ENCODE results near the gene CNKSR3.

The CNKSR3 gene

DNA sequence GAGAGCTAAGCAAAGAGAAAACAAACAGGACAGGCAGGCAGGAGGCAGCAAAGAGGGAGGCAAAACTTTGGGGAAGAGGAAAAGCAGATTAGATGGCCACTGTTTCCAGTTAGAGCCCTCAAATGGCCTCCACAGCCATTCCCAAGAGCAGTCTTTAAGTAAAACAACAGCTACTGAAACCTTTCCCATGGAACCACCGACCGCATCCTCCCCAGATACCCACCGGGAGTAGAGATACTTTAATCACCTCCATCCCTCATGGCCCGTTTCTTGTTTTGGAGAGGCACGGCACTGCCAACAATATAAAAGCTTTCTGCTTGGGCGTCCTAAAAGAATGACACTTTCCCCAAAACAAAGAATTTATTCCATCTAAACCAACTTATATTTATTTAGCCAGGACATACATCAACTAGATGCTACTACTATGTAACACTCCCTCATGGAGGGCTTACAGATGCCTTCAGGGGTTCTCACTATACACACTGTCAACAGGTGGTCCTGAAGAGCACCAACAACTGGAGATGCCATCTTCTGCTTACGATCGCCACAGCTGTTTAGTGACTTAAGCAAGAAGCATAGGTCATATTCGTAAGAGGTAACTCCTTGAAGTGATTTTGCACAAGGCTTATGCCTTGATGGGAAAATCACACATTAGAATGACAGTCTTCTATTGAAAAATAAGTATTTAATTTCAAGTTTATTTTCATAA is 43.4 kb downstream of the CNKSR3 start:
- Mint-ChIP-seq H3K9me3 (peaks cover 4% of the 10 kb centered on the region), H3K27me3 (ENCODE audit: low read depth) (no peaks in the 10 kb centered on the region), H3K27ac (no peak overlapping the region), H3K4me1 (ENCODE audit: low read depth) (no peaks in the 10 kb centered on the region), H3K36me3 (ENCODE audit: low read depth) (no peaks in the 10 kb centered on the region), H3K4me3 (no peak overlapping the region)

DNA sequence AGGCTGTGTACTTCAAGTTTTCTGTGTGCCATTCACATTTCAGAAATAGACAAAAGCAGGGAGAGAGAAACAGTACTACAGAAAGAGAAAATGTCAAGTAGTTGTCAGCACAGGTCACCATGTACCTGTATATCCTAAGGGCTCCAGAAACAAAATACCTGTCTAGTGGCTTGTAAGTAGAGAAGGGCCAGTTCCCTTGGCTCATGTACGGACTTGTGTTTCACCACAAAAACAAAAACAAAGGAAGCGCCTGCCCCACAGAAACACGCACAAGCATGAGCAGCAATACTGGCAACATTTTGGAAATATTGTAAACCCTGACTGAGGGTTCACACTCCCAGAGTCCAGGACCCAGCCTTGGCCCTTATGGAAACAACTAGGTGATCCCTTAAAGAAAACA is 44.3 kb downstream of the CNKSR3 start:
- no peak overlapping the region for H3K27ac Mint-ChIP-seq
- no peak overlapping the region for H3K4me3 Mint-ChIP-seq
- no peaks in the 10 kb centered on the region for H3K27me3 Mint-ChIP-seq (ENCODE audit: low read depth)
- H3K9me3 Mint-ChIP-seq: peaks cover 4% of the 10 kb centered on the region
- no peaks in the 10 kb centered on the region for H3K36me3 Mint-ChIP-seq (ENCODE audit: low read depth)
- no peaks in the 10 kb centered on the region for H3K4me1 Mint-ChIP-seq (ENCODE audit: low read depth)

DNA sequence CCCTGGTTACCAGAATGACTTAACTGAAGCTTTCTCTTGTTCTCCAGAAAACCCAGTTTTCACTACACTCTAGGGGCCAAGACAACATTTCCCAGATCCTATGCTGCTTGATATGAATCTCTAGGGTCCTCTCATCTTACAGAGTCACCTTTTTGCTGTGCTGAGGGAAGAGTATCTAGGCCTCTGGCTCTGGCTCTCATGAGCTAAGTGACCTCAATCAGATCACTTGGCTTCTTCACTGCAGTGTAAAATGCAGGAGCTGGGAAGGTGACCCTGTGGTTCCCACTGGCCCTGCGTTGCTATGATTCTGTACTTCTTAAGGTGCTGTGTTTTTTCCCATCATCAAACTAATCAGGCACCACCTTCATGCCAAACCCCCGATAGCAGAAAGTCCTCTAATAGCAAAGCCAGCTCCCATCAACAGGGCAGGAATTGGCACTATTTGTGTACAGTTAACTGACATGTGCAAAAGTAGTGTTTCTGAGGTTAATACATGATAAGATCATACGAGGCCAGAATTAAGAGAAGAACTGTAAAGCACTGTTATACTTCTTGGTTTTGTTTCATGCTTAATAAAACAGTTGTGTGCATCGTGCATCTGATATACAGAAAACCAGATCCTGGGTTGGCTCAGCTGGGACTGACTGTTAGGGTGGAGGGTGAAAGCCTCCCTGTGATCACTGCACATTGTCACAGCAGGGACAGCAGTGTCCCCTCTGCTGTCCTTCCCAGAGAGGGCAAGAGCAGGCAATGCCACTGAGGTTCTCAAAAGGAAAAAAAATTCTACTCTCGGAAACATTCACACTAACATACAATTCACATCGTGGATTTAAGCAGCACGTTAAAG is 46.7 kb downstream of the CNKSR3 start:
- Mint-ChIP-seq H3K4me1 (ENCODE audit: low read depth) (no peaks in the 10 kb centered on the region), H3K27ac (no peak overlapping the region), H3K36me3 (ENCODE audit: low read depth) (no peaks in the 10 kb centered on the region), H3K4me3 (no peak overlapping the region), H3K9me3 (no peaks in the 10 kb centered on the region), H3K27me3 (ENCODE audit: low read depth) (peaks cover 3% of the 10 kb centered on the region)

DNA sequence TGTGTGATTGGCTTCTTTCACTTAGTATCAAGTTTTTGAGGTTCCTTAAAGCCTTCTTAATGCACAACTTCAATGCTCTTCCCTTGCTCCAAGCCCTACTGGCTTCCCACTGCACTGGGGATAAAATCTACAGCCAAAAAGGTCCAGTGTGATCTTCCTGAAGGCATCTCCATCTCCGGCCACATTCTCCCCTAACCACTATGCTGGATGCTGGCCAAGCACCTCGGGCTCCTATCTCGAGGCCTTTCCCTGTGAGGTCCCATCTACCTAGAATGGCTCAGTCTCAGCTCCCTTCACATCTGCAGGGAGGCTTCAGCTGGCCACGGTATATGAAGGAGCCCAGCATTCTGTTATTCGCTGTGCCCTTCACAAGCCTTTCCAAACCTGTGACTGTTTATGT is 48.1 kb downstream of the CNKSR3 start:
- no peaks in the 10 kb centered on the region for H3K9me3 Mint-ChIP-seq
- H3K4me1 Mint-ChIP-seq (ENCODE audit: low read depth): no peaks in the 10 kb centered on the region
- peaks cover 3% of the 10 kb centered on the region for H3K27me3 Mint-ChIP-seq (ENCODE audit: low read depth)
- H3K27ac Mint-ChIP-seq: no peak overlapping the region
- H3K36me3 Mint-ChIP-seq (ENCODE audit: low read depth): no peaks in the 10 kb centered on the region
- H3K4me3 Mint-ChIP-seq: no peak overlapping the region

DNA sequence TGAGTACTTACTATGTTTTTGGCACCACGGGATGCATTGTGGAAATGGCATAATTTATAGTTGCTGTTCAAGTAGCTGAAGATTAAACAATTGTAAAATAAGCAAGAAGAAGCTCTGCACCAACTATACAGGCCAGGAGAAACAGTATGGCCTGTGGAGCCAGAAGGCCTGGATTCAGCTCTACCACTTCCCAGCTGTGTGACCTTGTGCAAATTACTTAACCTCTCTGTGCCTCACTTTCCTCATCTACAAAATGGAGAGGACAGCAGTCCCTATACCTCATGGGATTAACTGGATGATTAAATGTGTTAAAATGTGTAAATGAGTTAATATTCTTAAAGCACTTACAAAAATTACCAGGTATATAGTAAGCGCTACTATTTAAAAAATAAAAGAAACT is 49.1 kb downstream of the CNKSR3 start:
- Mint-ChIP-seq H3K36me3 (ENCODE audit: low read depth) (no peaks in the 10 kb centered on the region), H3K4me1 (ENCODE audit: low read depth) (no peaks in the 10 kb centered on the region), H3K27me3 (ENCODE audit: low read depth) (peaks cover 3% of the 10 kb centered on the region), H3K27ac (no peak overlapping the region), H3K4me3 (no peak overlapping the region), H3K9me3 (no peaks in the 10 kb centered on the region)

DNA sequence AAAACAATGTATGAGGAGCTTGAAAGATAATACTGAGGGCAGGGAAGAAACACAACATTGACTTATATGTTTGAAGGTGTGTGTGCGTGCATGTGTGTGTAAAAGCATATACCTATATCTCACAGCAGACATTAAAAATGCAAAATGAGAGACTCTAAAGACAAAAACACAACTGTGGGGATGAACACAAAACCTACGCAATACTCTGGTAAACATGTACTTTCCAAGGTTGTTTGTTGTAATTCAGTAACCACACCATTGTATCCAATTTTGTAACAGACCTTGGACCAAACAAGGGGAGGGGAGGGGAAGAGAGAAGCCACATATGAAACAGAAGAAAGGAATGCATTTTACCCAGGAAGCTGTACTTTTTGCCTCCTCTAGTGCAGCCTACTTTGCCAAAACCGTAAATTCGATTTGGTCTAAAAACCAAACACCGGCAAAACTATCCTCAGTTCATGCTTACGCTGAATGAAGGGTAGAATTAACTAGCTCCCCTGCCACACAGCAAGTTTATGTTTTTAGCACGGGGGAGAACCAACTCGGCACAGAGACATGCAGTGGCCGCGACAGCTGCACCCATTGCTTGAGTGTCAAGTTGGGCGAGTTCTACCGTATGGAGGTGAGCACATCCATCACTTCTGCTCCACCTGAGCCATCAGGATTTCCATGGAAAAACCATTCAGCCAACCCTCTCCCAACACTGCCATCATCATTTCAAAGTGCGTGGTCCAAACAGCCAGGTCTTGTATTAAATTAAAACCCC is 50.0 kb downstream of the CNKSR3 start:
- Mint-ChIP-seq H3K27me3 (ENCODE audit: low read depth) (peaks cover 3% of the 10 kb centered on the region), H3K27ac (no peak overlapping the region), H3K4me3 (no peak overlapping the region), H3K4me1 (ENCODE audit: low read depth) (no peaks in the 10 kb centered on the region), H3K9me3 (no peaks in the 10 kb centered on the region), H3K36me3 (ENCODE audit: low read depth) (no peaks in the 10 kb centered on the region)

DNA sequence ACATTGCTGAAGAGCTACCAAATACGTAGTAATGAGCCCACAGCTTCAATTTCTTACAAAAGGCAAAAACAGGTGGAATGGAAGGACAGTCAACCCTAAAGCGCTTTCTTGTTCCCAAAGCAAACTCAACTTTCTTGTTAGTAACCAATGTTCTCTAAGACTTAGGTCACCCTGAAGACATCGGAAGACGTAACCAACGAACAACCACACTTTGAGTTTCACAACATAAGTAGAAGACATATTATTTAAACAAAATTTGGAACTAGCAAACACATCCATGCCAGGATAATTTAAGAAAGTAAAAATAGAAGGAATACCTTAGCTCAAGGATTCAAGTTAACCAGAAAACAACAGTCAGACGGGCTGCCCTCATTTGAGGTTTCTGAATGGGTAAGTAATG is 51.0 kb downstream of the CNKSR3 start:
- Mint-ChIP-seq H3K27ac (no peak overlapping the region), H3K9me3 (no peaks in the 10 kb centered on the region), H3K4me3 (no peak overlapping the region), H3K4me1 (ENCODE audit: low read depth) (no peaks in the 10 kb centered on the region), H3K36me3 (ENCODE audit: low read depth) (no peaks in the 10 kb centered on the region), H3K27me3 (ENCODE audit: low read depth) (peaks cover 3% of the 10 kb centered on the region)

DNA sequence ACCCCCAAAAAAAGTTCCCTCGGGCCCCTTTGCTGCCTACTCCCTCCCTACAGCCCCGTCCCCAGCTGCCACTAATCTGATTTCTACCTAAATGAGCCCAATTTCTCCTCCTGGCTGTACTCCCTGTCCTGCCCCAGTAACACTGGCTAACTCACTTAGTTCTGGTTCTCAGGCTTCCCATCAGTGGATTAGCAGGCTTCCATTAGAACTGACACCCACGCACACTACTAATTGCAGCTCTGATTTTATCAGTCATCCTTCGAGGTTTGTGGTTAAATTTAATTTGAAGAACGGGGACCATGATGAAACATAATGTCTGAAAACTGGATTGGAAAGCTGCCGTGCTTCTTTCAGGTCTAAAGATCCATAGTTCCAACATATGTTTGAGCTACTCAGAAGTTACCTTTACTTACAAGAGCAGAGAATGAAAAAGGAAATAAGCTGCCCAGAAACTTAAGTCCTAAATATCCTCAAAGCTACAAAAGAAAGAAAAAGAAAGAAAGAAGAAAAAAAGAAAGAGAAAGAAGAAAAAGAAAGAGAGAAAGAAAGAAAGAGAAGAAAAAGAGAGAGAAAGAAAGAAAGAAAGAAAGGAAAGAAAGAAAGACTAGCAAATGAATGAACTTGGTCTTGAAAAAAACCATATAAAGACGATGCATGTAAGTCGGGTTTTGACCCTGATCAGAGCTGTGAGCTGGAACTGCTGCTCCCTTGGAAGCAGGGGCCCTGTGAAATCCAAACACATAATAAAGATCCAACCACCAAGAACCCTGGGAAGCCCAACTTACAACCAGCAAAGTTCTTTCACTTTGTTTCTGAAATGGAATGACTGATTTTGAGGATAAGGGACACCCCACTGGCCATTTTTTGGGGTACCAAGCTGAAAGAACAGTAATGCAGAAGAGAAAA is 51.7 kb downstream of the CNKSR3 start:
- Mint-ChIP-seq H3K9me3 (no peaks in the 10 kb centered on the region), H3K4me3 (no peak overlapping the region), H3K36me3 (ENCODE audit: low read depth) (no peaks in the 10 kb centered on the region), H3K27ac (no peak overlapping the region), H3K27me3 (ENCODE audit: low read depth) (peaks cover 3% of the 10 kb centered on the region), H3K4me1 (ENCODE audit: low read depth) (no peaks in the 10 kb centered on the region)

DNA sequence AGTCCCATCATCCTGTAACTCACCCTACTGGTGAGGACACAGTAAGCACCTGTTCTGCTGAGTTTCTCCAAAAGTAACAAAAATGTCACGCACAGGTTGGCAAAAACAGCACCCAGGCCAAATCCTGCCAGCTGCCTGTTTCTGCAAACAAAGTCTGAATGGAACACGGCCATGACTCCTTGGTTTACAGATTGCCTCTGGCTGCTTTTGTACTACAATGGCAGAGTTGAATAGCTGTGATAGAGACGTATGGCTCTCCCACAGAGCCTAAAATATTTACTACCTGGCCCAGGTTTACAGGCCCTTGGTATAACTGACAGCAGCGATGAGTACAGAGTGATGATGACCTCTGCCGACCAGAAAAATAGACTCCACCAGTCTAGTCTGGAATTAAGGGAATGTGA is 52.6 kb downstream of the CNKSR3 start:
- Mint-ChIP-seq H3K27ac (no peak overlapping the region), H3K4me3 (no peak overlapping the region), H3K27me3 (ENCODE audit: low read depth) (peaks cover 3% of the 10 kb centered on the region), H3K4me1 (ENCODE audit: low read depth) (no peaks in the 10 kb centered on the region), H3K9me3 (no peaks in the 10 kb centered on the region), H3K36me3 (ENCODE audit: low read depth) (no peaks in the 10 kb centered on the region)

DNA sequence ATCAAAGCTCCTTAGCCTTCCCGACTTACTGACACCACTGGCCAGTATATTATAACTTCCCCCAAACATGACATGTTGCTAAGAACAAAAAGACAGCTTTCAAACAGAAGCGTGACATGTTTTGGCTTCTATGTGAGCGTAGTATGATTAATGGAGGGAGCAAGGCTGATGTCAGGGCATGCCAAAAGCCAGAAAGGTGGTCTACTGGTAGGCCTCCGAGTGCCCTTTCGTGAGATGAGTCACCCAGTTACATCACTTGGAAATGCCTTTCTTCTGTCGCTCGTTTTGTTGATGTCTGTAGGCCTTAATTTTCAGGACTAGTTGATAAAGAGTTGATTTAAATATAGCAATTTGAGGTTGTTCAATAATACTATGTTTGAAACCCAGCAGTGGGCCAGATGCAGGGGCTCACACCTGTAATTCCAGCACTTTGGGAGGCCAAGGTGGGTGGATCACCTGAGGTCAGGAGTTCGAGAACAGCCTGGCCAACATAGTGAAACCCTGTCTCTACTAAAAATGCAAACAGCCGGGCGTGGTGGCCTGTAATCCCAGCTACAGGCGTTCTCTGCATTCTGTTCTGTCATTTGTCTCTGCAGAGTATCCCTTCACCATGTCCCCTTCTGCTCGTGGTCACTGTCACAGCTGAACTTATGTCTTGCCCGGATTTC is 53.3 kb downstream of the CNKSR3 start:
- Mint-ChIP-seq H3K27ac (no peak overlapping the region), H3K27me3 (ENCODE audit: low read depth) (peaks cover 3% of the 10 kb centered on the region), H3K4me1 (ENCODE audit: low read depth) (no peaks in the 10 kb centered on the region), H3K36me3 (ENCODE audit: low read depth) (no peaks in the 10 kb centered on the region), H3K9me3 (no peaks in the 10 kb centered on the region), H3K4me3 (no peak overlapping the region)

DNA sequence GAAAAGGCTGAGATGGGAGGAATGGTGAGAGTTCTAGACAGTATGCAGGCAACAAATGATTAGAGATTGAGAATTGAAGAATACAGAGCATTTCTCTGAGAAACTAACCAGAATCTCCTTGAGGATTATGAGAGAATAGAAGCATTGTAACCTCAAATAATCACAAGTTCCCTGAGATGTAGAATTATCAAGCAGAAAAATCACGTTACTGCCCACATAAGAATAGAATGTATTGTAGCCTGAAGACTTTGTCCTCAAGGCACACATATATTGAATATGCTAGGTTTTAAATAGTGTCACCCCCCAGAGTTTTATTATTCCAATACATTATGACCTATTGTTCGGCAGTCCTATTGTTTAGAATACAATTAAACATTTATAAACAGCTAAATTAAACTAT is 57.2 kb downstream of the CNKSR3 start:
- Mint-ChIP-seq H3K4me3 (no peak overlapping the region), H3K4me1 (ENCODE audit: low read depth) (no peaks in the 10 kb centered on the region), H3K27me3 (ENCODE audit: low read depth) (no peaks in the 10 kb centered on the region), H3K27ac (no peak overlapping the region), H3K36me3 (ENCODE audit: low read depth) (no peaks in the 10 kb centered on the region), H3K9me3 (no peaks in the 10 kb centered on the region)

DNA sequence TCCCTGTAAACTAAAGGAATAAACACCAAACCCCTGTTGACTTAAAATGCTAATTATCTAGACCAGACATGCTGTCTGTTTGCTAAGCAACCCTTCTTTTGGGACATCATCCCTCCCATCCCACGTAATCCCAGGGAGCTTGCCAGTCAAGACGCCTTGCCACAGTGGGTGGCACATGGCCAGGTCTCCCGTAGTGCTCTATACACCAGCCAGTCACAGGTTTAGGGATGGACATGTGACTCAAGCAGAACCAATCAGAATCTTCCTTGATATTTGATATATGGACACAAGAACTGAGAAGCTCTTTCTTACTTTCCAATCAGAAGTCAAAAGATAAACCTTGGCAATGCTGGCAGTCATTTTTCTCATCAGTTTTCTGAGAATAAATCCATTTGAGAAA is 60.0 kb downstream of the CNKSR3 start:
- Mint-ChIP-seq H3K4me1 (ENCODE audit: low read depth) (no peaks in the 10 kb centered on the region), H3K4me3 (no peak overlapping the region), H3K9me3 (no peaks in the 10 kb centered on the region), H3K27me3 (ENCODE audit: low read depth) (peaks cover 8% of the 10 kb centered on the region), H3K36me3 (ENCODE audit: low read depth) (no peaks in the 10 kb centered on the region), H3K27ac (no peak overlapping the region)

DNA sequence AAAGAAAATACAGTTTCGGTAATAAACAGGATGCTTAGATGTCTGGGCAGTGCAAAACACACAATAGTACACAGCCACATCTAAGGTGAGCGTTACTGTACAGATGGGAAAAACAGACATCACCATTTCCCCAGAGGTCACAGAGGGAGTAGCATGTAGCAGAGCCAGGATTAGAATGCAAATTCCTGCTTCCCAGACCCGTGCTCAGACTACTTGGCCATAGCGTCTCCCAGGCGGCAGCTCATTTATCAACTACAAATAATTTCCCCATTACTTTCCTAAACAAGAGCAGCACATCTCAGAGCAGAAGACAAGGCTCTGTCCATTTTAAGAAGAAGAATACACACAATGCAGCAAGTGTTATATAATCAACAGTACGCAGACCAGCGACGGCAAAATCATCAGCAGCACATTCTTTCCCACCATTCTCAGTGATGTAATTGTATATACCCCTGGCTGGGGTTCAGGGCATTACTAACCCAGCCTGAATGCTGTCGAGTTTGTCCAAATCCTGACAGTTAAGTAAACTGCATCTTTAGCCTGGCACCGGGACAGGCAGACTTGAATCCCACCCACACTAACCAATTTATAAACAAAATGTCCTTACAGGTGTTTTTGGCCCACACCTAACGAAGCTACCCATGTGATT is 61.9 kb downstream of the CNKSR3 start:
- H3K4me3 Mint-ChIP-seq: no peak overlapping the region
- no peaks in the 10 kb centered on the region for H3K9me3 Mint-ChIP-seq
- no peaks in the 10 kb centered on the region for H3K36me3 Mint-ChIP-seq (ENCODE audit: low read depth)

More for the DNA sequence above, 61.9 kb downstream of the CNKSR3 start:
- Mint-ChIP-seq H3K4me1 (ENCODE audit: low read depth) (no peaks in the 10 kb centered on the region), H3K27me3 (ENCODE audit: low read depth) (peaks cover 8% of the 10 kb centered on the region), H3K27ac (no peak overlapping the region)

Data from T-helper 1 cell treated with Interleukin-12 subunit alpha and Interleukin-12 subunit beta and Interleukin-4 antibody, amounts not matched to agents 30 μg/mL and 1 μg/mL, for 36 hours (primary cell).